ELF-1 (cell line): ENCODE measurements around the gene COG3.
A peak's percentile ranks its signal among the peaks of the same experiment; 100 is the strongest.

Experiments
- DNase-seq: peaks from one replicate; pipeline ENCODE4 v3.0.0-alpha.2; 2016; ENCODE audit warnings: low read depth, low spot score

The COG3 gene

DNA sequence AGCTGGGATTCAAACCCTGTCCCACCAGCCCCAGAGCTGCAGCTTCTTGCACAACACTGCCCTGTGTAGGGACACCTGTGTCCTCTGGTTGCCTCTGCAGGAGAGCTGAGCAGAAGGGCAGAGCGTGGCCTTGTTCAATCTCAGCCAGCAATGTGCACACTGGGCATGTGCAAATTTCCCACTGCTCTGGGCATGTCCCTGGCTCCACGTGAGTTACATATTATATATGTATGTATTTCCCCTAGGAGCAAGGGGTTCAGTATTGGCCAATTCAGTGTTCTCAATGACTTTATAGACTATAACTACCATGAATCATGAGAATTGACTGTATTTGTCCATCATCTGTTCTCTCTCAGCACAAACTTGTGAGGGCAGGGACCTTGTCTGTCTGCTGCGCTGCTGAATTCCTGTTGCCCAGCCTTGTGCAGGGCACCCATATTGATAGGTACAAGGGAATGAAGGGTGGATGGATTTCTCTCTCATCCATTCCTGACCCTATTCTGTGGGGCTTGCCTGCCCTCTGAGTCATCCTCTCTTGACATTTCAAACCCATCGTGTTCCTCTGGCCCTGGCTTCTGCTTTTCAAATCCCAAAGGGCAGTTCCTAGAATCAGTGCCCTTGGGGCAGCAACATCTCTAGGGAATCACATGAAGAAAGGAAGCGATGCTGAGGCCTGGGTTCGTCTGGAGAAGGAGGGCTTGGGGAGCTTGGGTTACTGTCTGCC lies 81.1 kb downstream of the COG3 start:
- peak; percentile 21 for DNase-seq

GRCh38 chr13:45546410-45546765 lies 81.6 kb downstream of the COG3 start:
- DNase-seq = no peak

GRCh38 chr13:45548281-45548680 lies 83.5 kb downstream of the COG3 start:
- peak; percentile 23 for DNase-seq

GRCh38 chr13:45554604-45555109 lies 89.9 kb downstream of the COG3 start:
- no peak for DNase-seq

DNA sequence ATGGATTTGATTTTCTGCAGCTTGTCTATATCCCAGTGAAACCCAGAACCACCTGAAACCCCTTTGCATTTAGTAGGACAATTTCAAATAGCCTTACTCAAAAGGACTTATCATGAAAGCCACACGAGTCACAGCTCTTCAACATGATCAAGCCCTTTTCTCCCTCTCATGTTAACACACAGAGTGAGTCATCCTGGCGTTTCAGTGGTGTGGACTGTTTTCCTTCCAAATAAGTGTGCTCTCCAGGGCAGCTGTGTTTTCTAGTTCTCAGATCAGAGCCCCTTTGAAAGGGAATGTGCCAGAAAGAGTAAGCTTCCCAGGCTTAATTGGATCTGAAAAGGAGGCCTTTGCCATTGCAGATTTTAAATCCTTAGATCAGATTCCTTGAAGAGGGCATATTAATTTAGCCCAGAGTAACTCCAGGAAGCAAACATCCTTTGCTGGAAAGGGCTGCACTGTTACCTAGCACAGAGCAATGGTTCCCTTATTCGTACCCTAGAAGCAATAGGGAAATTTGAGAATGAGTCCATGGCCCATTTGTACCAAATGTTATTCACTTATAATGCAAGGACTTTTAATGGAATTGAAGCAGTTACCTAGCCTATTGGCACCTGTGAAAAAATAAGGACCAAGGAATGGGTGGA lies 99.5 kb downstream of the COG3 start:
- DNase-seq = no peak

DNA sequence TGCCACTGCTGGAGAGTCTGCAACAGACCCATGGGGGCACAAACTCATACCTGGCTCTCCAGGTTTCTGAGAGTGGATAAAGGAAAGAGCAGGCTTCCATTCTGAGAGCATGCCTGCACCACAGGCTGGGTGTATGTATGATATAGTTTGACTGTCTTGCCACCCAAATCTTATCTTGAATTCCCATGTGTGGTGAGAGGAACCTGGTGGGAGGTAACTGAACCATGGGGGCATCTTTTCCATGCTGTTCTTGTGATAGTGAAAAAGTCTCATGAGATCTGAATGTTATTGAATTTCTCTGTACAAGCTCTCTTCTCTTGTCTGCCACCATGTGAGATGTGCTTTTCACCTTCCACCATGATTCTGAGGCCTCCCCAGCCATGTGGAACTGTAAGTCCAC lies 100.6 kb downstream of the COG3 start:
- no peak for DNase-seq

- DNase-seq = no peak
Measured at GRCh38 chr13:45575146-45575829, 110.5 kb downstream of the COG3 start.

DNA sequence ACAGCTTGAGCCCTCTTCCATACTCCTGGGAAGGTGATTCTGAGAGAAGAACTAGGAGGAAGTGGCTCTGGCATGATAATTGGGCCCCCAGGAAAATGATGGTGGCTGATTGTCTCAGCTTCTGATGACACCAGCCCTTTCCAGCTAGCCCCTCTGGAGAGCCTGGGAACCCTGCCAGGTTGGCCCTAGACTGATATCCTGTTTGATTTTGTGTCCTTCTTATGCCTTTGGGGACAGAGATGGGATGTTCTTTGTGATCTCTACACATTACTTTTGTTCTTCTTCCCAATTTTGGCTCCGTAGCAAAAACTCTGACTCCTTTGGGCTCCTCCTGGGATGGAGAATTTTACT lies 111.1 kb downstream of the COG3 start:
- no peak for DNase-seq

DNA sequence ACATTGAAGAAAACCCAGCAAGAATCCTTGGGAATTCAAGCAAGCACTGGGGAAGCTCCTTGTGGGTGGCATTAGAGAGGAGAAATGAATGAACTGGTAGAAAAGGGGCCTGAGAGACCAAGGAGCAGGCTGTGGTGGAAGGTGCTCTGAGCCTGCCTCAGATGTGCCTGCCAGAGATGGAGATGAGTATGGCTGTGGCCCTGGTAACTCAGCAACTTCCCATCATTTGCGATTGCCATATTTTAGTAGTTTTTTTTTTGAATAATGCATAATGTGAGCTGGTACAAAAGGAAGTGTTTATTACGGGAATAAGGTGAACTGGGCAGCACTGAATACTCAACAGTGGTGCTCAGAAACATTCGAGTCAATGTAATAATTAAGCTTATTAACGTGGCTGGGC lies 111.7 kb downstream of the COG3 start:
- no peak for DNase-seq

DNA sequence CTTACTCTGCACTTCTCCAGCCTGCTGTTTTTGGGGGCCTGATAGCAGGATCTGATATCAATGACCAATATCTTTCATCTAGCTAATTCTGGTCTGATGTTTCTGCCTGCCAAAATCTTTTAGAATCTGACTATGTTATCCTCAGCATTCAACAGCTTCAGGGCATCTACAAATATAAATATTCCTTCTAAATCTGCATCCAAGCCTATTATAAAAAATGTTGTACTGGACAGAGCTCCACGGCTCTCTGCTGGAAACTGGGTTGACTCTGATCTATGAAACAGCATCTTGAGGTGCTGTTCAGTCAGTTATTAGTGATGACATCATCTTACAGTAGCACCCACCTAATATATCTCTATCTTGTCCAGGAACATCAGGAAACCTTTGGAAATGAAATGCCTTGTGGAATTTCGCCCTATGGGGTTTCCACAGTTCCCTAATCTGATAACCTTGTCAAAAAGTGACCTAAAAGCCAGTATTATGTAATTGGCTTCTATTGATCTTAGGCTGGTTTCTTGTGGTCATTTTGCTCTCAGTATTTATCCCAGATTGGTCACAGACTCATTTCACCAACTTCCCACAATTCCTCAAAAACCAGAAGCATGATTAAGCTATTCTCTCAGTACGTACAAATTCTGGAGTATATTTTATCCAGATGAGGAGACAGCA lies 117.8 kb downstream of the COG3 start:
- no peak for DNase-seq

DNA sequence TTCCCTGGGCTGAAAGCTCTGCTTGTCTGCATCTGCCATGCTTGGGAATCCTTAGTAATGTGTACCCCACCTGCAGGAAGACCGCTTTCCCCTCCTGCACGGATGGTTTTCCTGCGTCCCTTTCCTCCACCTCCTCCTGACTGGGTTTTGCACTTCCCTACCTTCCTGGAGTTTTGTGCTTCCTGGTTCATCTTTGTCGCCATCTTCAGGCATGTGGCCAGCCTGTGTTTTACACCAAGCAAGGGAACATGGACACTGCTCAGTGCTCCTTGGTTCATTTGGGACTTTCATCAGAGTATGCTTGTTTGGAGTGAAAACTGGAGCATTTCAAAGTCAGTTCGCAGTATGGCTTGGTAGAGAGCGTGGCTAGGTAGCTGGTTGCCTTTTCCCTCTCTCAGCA lies 120.1 kb downstream of the COG3 start:
- DNase-seq = peak; percentile 34
